ENCODE data around the gene SRGAP2B.
"Not testable (repeated sequence)": the region's sequence is repeated elsewhere in the genome, so short reads cannot be mapped to it uniquely, and the experiment has no call there.

DNA sequence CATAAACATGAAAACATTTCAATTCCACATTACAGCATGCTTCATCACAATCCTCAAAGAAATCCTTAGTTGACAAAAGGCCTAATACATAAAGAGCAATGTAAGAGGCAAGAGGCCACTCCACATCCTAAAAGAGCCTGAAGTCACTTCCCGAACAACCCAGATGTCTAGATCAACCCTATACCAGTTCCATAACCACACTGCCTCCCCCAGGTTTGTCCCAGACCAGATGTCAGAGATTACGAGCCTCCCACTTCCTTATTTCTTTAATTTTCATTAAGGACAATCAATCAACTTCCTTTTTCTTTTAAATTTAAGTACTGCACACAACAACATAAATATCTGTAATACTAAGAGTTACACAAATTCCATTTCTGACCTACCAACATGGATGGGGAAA, 15.4 kb downstream of the SRGAP2B start:
- TF ChIP-seq, protein P1, sequence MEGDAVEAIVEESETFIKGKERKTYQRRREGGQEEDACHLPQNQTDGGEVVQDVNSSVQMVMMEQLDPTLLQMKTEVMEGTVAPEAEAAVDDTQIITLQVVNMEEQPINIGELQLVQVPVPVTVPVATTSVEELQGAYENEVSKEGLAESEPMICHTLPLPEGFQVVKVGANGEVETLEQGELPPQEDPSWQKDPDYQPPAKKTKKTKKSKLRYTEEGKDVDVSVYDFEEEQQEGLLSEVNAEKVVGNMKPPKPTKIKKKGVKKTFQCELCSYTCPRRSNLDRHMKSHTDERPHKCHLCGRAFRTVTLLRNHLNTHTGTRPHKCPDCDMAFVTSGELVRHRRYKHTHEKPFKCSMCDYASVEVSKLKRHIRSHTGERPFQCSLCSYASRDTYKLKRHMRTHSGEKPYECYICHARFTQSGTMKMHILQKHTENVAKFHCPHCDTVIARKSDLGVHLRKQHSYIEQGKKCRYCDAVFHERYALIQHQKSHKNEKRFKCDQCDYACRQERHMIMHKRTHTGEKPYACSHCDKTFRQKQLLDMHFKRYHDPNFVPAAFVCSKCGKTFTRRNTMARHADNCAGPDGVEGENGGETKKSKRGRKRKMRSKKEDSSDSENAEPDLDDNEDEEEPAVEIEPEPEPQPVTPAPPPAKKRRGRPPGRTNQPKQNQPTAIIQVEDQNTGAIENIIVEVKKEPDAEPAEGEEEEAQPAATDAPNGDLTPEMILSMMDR (optimal IDR thresholded peaks at IDR 0.05 in 1 of 3, IDR thresholded peaks at IDR 0.05 in 1 of 3, conservative IDR thresholded peaks at IDR 0.05 in 1 of 3; ENCODE audit: extremely low read depth in 1 of 3, insufficient read depth in 2 of 3, low read length in 3 of 3), result not testable (repeated sequence)
- TF ChIP-seq EZH2 (IDR thresholded peaks at IDR 0.05; ENCODE audit: low read length), result not testable (repeated sequence)
